SH-SY5Y (cell line): ENCODE measurements around the gene GSTCD.

ENCODE experiments used
- GATA2 ChIP-seq: IDR thresholded peaks from 2 replicates; pipeline ENCODE4 v1.6.1; 2011; ENCODE audit warnings: mild to moderate bottlenecking, low read depth, low read length
- GATA3 ChIP-seq: IDR thresholded peaks from 2 replicates; pipeline ENCODE4 v1.6.1; 2011; ENCODE audit warnings: low read depth, mild to moderate bottlenecking, low read length, moderate library complexity

GSTCD gene

DNA sequence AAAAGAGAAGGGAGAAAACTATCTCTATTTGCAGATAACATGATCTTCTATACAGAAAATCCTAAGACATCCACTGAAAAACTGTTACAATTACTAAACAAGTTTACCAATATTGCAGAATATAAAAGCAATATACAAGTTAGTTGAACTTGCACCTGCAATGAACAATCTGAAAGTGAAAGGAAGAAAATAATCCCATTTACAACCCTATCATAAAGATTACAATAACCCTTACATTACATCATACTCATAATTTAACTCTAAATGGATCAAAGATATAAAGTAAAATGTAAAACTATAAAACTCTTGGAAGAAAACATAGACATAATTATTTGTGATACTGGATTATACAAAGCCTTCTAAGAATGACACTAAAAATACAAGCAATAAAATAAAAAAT is 77.2 kb downstream of the GSTCD start:
- TF ChIP-seq GATA2 (no peak), GATA3 (no peak)

DNA sequence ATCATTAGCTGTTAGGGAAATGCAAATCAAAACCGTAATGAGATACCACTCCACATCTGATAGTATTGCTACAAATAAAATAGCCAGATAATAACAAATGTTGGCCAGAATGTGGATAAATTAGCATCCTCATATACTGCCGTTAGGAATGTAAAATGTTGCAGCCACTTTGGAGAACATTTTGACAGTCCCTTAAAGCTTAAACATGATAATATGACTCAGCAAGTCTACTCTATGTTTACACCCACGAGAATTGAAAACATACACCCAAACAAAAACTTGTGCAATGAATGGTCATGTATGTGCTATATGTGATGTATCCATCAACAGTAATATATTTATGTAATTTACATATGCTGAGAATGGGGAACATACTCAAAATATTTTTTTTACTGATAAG is 78.2 kb downstream of the GSTCD start:
- TF ChIP-seq GATA2 = no peak
- no peak for TF ChIP-seq GATA3

GRCh38 chr4:105797225-105797624 is 88.6 kb downstream of the GSTCD start:
- TF ChIP-seq GATA3 = no peak

GRCh38 chr4:105805501-105806120 is 97.0 kb downstream of the GSTCD start:
- TF ChIP-seq GATA3 (no peak), GATA2 (no peak)

DNA sequence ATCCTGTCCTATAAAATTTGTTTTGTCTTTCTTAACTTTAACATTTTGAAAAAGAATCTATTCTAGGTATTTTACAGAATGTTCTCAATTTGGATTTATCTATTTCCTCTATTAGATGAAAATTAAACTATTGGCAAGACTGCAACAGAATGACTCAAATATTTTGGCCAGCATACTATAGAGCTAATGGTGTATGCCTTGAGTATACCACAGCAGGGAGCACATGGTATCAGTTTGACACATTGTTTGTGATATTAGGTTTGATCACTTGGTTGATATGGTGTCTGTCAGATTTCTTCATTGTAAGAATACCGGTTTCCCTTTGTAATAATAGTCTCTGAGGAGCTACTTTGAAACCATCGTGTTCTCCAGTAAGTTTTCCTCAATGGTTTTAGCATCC is 98.9 kb downstream of the GSTCD start:
- no peak for TF ChIP-seq GATA2
- no peak for TF ChIP-seq GATA3

DNA sequence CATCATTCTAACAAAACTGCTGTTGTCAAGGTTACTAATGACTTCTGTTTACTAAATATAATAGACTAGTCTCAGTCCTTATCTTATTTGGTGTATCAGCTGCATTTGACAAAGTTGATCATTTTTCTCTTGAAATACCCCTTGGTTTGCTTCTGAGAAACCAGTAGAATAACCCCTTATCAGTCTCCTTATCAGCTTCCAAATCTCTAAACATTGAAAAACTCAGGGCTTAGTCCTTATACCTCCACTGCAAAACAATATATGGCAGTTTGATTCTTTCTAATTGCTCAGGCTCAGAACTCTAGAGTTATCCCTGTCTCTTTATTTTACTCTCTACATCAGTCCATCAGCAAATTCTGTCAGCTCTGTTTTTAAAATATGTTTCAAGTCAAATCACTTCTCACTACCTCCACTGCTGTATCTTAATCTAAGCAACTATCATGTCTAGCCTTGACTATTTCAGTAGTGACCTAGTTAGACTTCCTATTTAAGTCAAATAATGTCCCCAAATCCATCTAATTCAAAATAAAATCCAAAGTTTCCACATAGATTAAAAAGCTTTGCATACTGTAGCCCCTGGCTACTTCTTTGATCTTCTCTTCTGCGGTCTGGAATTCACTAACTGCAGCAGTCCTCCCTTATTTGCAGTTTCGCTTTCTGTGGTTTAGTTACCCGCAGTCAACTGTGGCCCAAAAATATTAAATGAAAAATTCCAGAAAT is 99.6 kb downstream of the GSTCD start:
- peak; percentile 38; the same call in 1 of the 2 replicates for TF ChIP-seq GATA3
- TF ChIP-seq GATA2 = peak; percentile 38; the same call in 1 of the 2 replicates

- TF ChIP-seq GATA2 = peak; percentile 75
- TF ChIP-seq GATA3 = peak; percentile 74
Observed at GRCh38 chr4:105808750-105809041, 100.1 kb downstream of the GSTCD start.

GRCh38 chr4:105815701-105816100 is 107.1 kb downstream of the GSTCD start:
- no peak for TF ChIP-seq GATA3

DNA sequence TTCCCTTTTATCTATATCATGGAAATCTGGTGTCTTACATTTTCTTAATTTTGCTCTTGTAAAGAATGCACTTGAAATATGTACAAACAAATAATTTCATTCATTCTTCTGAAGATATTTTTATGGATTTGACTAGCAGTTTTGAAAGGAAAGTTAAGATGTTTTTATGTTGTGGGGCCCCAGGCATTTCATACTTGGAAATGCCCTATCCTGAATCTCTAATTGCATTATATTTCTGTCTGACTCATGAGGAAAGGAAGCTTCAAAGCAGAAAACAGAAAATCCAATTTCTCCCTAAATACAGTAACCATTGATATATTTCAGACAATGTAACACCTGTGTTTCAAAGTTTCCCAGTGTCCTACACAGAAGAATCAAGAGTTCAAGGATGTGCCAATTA is 113.5 kb downstream of the GSTCD start:
- TF ChIP-seq GATA2 = no peak
- TF ChIP-seq GATA3 = no peak

GRCh38 chr4:105828074-105828473 is 119.5 kb downstream of the GSTCD start:
- TF ChIP-seq GATA2 (no peak), GATA3 (no peak)

DNA sequence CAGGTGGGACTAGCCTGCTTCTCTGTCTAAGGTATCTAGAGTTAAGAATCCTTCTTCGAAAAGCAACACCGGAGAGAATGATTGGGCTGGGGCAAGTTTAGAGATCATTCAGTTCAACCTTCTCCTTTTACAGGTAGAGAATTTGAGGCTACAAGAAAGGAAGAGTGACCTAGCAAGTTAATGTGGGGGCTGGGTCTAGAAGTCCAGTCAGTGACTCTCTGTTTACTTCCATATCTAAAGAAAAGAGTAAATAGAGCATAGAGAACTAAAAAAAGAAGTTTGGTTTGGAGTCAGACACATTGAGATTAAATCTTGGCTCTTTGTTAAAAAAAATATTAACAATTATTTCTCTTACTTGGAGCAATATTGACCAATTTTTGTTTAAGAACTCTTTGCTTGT is 122.6 kb downstream of the GSTCD start:
- TF ChIP-seq GATA2 (no peak), GATA3 (no peak)

DNA sequence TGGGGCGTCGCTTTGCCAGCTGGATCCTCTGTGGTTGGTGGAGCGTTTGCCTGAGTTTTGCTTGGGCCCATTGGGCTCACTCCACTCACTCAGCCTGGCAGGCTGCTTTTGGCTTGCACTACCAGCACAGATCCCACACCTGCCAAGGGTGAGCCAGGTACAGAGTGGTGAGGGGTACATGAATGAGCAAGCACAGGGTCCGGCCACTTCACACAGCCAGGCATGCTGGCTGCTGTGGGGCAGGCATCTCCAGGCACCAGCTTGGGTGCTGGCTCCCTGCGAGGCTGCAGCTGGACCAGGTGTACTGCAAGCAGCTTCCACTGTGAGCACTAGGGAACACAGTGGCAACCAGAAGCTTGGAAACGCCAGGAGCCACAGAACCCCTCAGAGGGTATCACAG is 126.6 kb downstream of the GSTCD start:
- TF ChIP-seq GATA3 (no peak), GATA2 (no peak)

DNA sequence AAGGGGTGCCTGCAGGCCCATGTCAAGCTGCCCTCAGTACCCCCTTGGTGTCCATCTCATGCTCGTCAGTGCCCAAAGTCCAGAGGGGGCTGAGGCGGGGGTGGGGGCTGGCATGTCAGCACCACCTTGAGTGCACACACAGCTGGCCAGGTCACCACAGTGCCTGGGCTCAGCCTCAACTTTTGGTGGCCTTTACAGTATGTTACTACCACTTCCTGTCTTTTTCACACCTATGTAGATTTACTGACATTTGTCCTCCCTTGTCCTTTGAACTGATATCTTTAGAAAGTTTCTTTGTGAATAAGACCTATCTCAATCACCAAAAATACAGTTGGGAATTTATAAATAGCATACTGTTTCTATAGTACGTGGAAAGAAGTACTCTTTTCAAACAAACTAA is 128.0 kb downstream of the GSTCD start:
- TF ChIP-seq GATA3 (no peak), GATA2 (no peak)

DNA sequence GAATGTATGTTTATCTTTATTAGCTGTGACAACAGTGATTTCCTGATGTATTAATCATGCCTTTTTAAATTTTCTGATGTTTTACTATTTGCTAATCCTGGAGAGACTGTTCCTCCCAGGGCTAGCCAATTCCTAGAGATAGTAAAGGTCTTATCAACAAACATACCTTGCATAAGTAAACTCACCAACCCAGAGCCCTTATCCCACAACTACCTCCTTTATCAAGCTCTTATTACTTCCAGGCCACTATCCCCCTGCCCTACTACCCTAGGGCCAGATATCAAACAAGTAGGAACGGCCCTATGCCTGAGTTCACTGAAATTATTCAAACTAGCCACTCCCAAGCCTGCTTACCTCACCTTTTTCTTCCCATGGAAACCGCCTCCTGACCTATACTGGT is 128.5 kb downstream of the GSTCD start:
- TF ChIP-seq GATA2 = no peak
- TF ChIP-seq GATA3 = no peak

GRCh38 chr4:105838082-105838481 is 129.5 kb downstream of the GSTCD start:
- TF ChIP-seq GATA3 = no peak
- TF ChIP-seq GATA2 = no peak

- TF ChIP-seq GATA3 = no peak
- TF ChIP-seq GATA2 = no peak
Observed at GRCh38 chr4:105840426-105841174, 132.0 kb downstream of the GSTCD start.

DNA sequence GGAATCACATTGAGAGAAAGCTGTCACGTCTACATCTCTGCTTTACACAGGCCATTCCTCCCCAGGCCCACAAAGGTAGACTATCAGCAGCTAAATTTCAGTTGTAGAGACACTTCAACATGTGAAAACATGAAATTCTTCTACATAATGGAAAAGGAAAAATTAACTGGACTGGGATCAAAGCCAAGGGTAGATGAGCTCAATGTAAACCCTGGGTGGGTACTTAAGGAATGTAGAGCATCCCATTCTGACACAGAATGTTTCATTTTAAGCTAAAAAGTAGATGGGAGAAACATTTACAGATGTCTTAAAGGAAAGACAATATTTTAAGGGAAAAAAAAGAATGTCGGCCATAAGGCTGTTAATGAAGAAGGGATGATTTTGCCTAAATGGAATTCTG is 135.4 kb downstream of the GSTCD start:
- TF ChIP-seq GATA2 (no peak), GATA3 (no peak)
